ENCODE data around the gene MED22.
"Not testable (repeated sequence)": the region's sequence is repeated elsewhere in the genome, so short reads cannot be mapped to it uniquely, and the experiment has no call there.

MED22 gene

GRCh38 chr9:133347985-133348717 lies at the start of gene MED22, which contains the start of gene RPL7A:
Gene MED22, minus strand, starts transcription at chr9:133348131. Its CDS starts 1,469 bp downstream, at chr9:133346662.
Gene RPL7A, plus strand, starts transcription at chr9:133348218. Its CDS starts 26 bp downstream, at chr9:133348244.
- Mint-ChIP-seq H3K9me3 (no peaks in the 10 kb centered on the region), H3K4me1 (ENCODE audit: low read depth) (peaks cover 50% of the 10 kb centered on the region), H3K27ac (peak within 1 kb of the TSS; percentile 99), H3K36me3 (ENCODE audit: low read depth) (peaks cover 89% of the 10 kb centered on the region), H3K27me3 (no peaks in the 10 kb centered on the region), H3K4me3 (peak within 1 kb of the TSS; percentile 97)

GRCh38 chr9:133397370-133397769 lies 49.4 kb upstream of the MED22 start:
- Mint-ChIP-seq H3K4me3 (no peak overlapping the region), H3K4me1 (ENCODE audit: low read depth) (no peaks in the 10 kb centered on the region), H3K27ac (no peak overlapping the region), H3K36me3 (ENCODE audit: low read depth) (no peaks in the 10 kb centered on the region), H3K9me3 (no peaks in the 10 kb centered on the region), H3K27me3 (no peaks in the 10 kb centered on the region)

GRCh38 chr9:133396952-133397351 lies 49.0 kb upstream of the MED22 start:
- H3K27me3 Mint-ChIP-seq: no peaks in the 10 kb centered on the region
- H3K4me1 Mint-ChIP-seq (ENCODE audit: low read depth): no peaks in the 10 kb centered on the region
- H3K36me3 Mint-ChIP-seq (ENCODE audit: low read depth): no peaks in the 10 kb centered on the region
- no peaks in the 10 kb centered on the region for H3K9me3 Mint-ChIP-seq
- no peak overlapping the region for H3K4me3 Mint-ChIP-seq
- H3K27ac Mint-ChIP-seq: no peak overlapping the region

- H3K9me3 Mint-ChIP-seq: no peaks in the 10 kb centered on the region
- H3K4me1 Mint-ChIP-seq (ENCODE audit: low read depth): no peaks in the 10 kb centered on the region
- H3K36me3 Mint-ChIP-seq (ENCODE audit: low read depth): no peaks in the 10 kb centered on the region
- H3K27ac Mint-ChIP-seq: no peak overlapping the region
- H3K27me3 Mint-ChIP-seq: peaks cover 1% of the 10 kb centered on the region
- no peak overlapping the region for H3K4me3 Mint-ChIP-seq
Measured at GRCh38 chr9:133394687-133395271, 46.8 kb upstream of the MED22 start.

- peaks cover 3% of the 10 kb centered on the region for H3K27me3 Mint-ChIP-seq
- H3K27ac Mint-ChIP-seq: no peak overlapping the region
- H3K36me3 Mint-ChIP-seq (ENCODE audit: low read depth): no peaks in the 10 kb centered on the region
- H3K4me1 Mint-ChIP-seq (ENCODE audit: low read depth): no peaks in the 10 kb centered on the region
- no peak overlapping the region for H3K4me3 Mint-ChIP-seq
- no peaks in the 10 kb centered on the region for H3K9me3 Mint-ChIP-seq
Measured at GRCh38 chr9:133393399-133393798, 45.5 kb upstream of the MED22 start.

- H3K27me3 Mint-ChIP-seq; H3K36me3 Mint-ChIP-seq (ENCODE audit: low read depth); H3K4me1 Mint-ChIP-seq (ENCODE audit: low read depth); H3K4me3 Mint-ChIP-seq; H3K9me3 Mint-ChIP-seq; H3K27ac Mint-ChIP-seq: not testable (repeated sequence)
Measured at GRCh38 chr9:133392308-133392707, 44.4 kb upstream of the MED22 start.

GRCh38 chr9:133391449-133391848 lies 43.5 kb upstream of the MED22 start:
- H3K36me3 Mint-ChIP-seq (ENCODE audit: low read depth); H3K4me1 Mint-ChIP-seq (ENCODE audit: low read depth); H3K27me3 Mint-ChIP-seq; H3K4me3 Mint-ChIP-seq; H3K27ac Mint-ChIP-seq; H3K9me3 Mint-ChIP-seq: not testable (repeated sequence)

GRCh38 chr9:133390713-133391112 lies 42.8 kb upstream of the MED22 start:
- H3K4me3 Mint-ChIP-seq: no peak overlapping the region
- no peaks in the 10 kb centered on the region for H3K4me1 Mint-ChIP-seq (ENCODE audit: low read depth)
- H3K27ac Mint-ChIP-seq: no peak overlapping the region
- no peaks in the 10 kb centered on the region for H3K36me3 Mint-ChIP-seq (ENCODE audit: low read depth)
- peaks cover 3% of the 10 kb centered on the region for H3K27me3 Mint-ChIP-seq
- H3K9me3 Mint-ChIP-seq: no peaks in the 10 kb centered on the region

- Mint-ChIP-seq H3K27ac (no peak overlapping the region), H3K4me1 (ENCODE audit: low read depth) (no peaks in the 10 kb centered on the region), H3K9me3 (no peaks in the 10 kb centered on the region), H3K27me3 (peaks cover 3% of the 10 kb centered on the region), H3K36me3 (ENCODE audit: low read depth) (no peaks in the 10 kb centered on the region), H3K4me3 (no peak overlapping the region)
Measured at GRCh38 chr9:133389562-133389961, 41.6 kb upstream of the MED22 start.

- no peaks in the 10 kb centered on the region for H3K4me1 Mint-ChIP-seq (ENCODE audit: low read depth)
- H3K9me3 Mint-ChIP-seq: no peaks in the 10 kb centered on the region
- no peaks in the 10 kb centered on the region for H3K36me3 Mint-ChIP-seq (ENCODE audit: low read depth)
- peaks cover 3% of the 10 kb centered on the region for H3K27me3 Mint-ChIP-seq
- no peak overlapping the region for H3K27ac Mint-ChIP-seq
- H3K4me3 Mint-ChIP-seq: no peak overlapping the region
Measured at GRCh38 chr9:133389025-133389557, 41.2 kb upstream of the MED22 start.

- Mint-ChIP-seq H3K9me3 (no peaks in the 10 kb centered on the region), H3K4me3 (no peak overlapping the region), H3K27ac (no peak overlapping the region), H3K27me3 (peaks cover 3% of the 10 kb centered on the region), H3K36me3 (ENCODE audit: low read depth) (no peaks in the 10 kb centered on the region), H3K4me1 (ENCODE audit: low read depth) (no peaks in the 10 kb centered on the region)
Measured at GRCh38 chr9:133387680-133388079, 39.7 kb upstream of the MED22 start.

GRCh38 chr9:133386338-133386737 lies 38.4 kb upstream of the MED22 start:
- Mint-ChIP-seq H3K36me3 (ENCODE audit: low read depth) (no peaks in the 10 kb centered on the region), H3K4me1 (ENCODE audit: low read depth) (no peaks in the 10 kb centered on the region), H3K9me3 (no peaks in the 10 kb centered on the region), H3K27me3 (peaks cover 3% of the 10 kb centered on the region), H3K27ac (no peak overlapping the region), H3K4me3 (no peak overlapping the region)

GRCh38 chr9:133385452-133385851 lies 37.5 kb upstream of the MED22 start:
- Mint-ChIP-seq H3K27me3 (peaks cover 3% of the 10 kb centered on the region), H3K9me3 (no peaks in the 10 kb centered on the region), H3K4me3 (no peak overlapping the region), H3K4me1 (ENCODE audit: low read depth) (no peaks in the 10 kb centered on the region), H3K36me3 (ENCODE audit: low read depth) (no peaks in the 10 kb centered on the region), H3K27ac (no peak overlapping the region)

GRCh38 chr9:133384736-133385321 lies 36.9 kb upstream of the MED22 start:
- Mint-ChIP-seq H3K4me3 (no peak overlapping the region), H3K36me3 (ENCODE audit: low read depth) (no peaks in the 10 kb centered on the region), H3K27ac (no peak overlapping the region), H3K27me3 (peaks cover 2% of the 10 kb centered on the region), H3K9me3 (no peaks in the 10 kb centered on the region), H3K4me1 (ENCODE audit: low read depth) (no peaks in the 10 kb centered on the region)

- Mint-ChIP-seq H3K4me1 (ENCODE audit: low read depth) (no peaks in the 10 kb centered on the region), H3K27ac (no peak overlapping the region), H3K36me3 (ENCODE audit: low read depth) (no peaks in the 10 kb centered on the region)
Measured at GRCh38 chr9:133383438-133383837, 35.5 kb upstream of the MED22 start.

More at GRCh38 chr9:133383438-133383837, 35.5 kb upstream of the MED22 start:
- Mint-ChIP-seq H3K4me3 (no peak overlapping the region), H3K27me3 (no peaks in the 10 kb centered on the region), H3K9me3 (no peaks in the 10 kb centered on the region)
